ENCODE results near the gene HAL.

Gene HAL

DNA sequence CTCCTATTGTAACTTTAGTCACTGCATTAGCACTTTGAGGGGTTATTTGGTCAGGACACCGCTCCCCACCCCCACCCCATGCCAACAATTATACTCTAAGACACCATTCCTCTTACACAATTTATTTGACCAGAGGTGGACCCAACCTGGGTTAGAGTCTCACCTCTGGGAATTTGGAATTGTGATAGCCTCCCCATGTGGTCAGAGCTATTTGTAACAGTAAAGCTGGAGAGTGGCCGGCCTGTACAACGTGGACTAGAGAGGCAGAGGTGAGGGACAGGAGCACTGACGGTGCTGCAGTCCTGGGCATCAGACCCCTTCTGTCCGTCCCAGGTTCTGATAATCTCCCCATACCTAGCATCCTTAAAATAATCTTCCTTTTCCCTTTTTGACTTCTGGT, 3.3 kb upstream of the HAL start:
- H3K9me3 ChIP-seq (ENCODE audit: control insufficient read depth, low read depth, low read length): no peaks in the 10 kb centered on the region
- no peak overlapping the region for H3K27ac ChIP-seq (ENCODE audit: low read length)
- no peak overlapping the region for H3K9ac ChIP-seq (ENCODE audit: low read length)
- no peaks in the 10 kb centered on the region for H3K27me3 ChIP-seq (ENCODE audit: control insufficient read depth, insufficient read depth, low read length)
- H3K4me3 ChIP-seq (ENCODE audit: low read length): no peak overlapping the region
- no peaks in the 10 kb centered on the region for H3K4me1 ChIP-seq (ENCODE audit: control insufficient read depth, low read depth, low read length)
- peaks cover 21% of the 10 kb centered on the region for H3K36me3 ChIP-seq (ENCODE audit: control insufficient read depth, low read depth, low read length)

DNA sequence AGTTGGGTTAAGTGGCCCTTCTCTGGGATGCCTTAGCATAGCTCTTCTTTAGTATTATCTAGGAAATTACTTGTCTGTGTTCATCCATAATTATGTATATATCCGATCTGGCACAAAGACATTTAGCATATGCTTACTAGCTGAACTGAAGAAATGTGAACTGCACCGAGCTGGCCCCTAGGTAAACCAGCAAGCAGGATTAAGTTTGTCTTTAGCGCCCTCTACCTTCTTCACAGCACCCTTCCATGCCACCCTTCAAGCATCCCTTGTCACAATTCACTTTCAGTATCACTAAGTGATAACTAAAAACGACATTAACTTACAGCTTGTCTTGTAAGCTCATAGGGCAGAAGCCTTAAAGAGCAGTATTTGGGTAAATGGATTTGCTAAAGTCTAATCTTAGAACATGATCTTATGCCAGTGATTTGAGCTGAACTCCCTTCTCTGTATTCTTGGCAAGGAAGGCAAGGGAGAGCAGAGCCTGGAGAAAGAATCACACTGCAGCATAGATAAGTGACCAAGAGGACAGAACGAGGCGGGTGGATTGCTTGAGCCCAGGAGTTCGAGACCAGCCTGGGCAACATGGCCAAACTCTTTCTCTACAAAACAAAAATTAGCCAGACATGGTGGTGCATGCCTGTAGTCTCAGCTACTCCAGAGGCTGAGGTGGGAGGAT, 2.6 kb upstream of the HAL start:
- no peak overlapping the region for H3K4me3 ChIP-seq (ENCODE audit: low read length)
- H3K4me1 ChIP-seq (ENCODE audit: control insufficient read depth, low read depth, low read length): no peaks in the 10 kb centered on the region
- H3K9me3 ChIP-seq (ENCODE audit: control insufficient read depth, low read depth, low read length): no peaks in the 10 kb centered on the region
- H3K27me3 ChIP-seq (ENCODE audit: control insufficient read depth, insufficient read depth, low read length): no peaks in the 10 kb centered on the region
- no peak overlapping the region for H3K9ac ChIP-seq (ENCODE audit: low read length)
- no peak overlapping the region for H3K27ac ChIP-seq (ENCODE audit: low read length)
- peaks cover 15% of the 10 kb centered on the region for H3K36me3 ChIP-seq (ENCODE audit: control insufficient read depth, low read depth, low read length)

DNA sequence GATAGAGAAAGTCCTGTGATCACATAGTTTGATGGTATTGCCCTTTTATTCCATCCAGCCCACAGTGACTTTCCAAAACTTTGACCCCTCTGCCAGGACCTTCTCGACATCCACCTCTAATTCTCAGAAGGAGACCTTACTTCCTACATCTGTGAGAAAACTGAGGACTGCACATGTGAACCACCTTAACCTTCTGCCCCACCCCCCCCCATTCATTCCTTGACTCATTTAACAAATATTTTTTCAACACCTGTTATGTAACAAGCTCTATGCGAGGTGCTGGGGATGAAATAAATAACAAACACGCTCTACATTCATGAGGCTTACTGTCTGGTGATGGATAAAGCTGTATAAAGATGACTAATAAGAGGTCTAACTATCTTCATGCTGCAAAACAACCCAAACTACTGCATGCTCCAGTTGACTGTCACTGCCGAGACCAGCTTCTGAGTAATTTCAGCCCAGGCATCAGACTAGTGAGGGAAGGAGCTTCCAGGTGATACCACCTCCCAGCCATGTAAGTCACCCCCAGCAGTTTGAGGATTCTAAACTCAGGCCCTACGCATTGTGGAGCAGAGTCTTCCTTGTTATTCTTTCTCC, 1.9 kb upstream of the HAL start:
- peaks cover 10% of the 10 kb centered on the region for H3K36me3 ChIP-seq (ENCODE audit: control insufficient read depth, low read depth, low read length)
- no peaks in the 10 kb centered on the region for H3K27me3 ChIP-seq (ENCODE audit: control insufficient read depth, insufficient read depth, low read length)
- H3K4me3 ChIP-seq (ENCODE audit: low read length): no peak overlapping the region
- H3K9ac ChIP-seq (ENCODE audit: low read length): no peak overlapping the region
- H3K4me1 ChIP-seq (ENCODE audit: control insufficient read depth, low read depth, low read length): no peaks in the 10 kb centered on the region
- no peak overlapping the region for H3K27ac ChIP-seq (ENCODE audit: low read length)
- no peaks in the 10 kb centered on the region for H3K9me3 ChIP-seq (ENCODE audit: control insufficient read depth, low read depth, low read length)

DNA sequence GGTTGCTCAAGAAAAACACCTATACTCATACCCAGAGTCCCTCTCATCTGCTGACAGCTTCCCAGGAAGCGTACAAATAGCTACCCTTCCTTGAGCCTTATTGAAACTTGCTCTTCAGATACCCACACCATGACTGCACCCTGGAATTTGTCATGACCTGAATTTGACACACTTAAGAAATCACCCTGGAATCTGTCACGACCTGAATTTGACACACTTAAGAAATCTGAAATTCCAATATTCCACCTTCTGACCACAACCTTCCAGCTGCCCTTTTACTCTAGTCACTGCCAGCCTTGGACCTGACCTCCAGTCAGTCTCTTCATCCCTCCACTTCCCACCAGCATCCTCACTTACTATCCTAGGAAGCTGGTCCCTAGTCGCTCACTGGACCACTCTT, 1.1 kb upstream of the HAL start:
- Histone ChIP-seq H3K4me3 (ENCODE audit: low read length) (no peak overlapping the region), H3K4me1 (ENCODE audit: control insufficient read depth, low read depth, low read length) (no peaks in the 10 kb centered on the region), H3K9ac (ENCODE audit: low read length) (no peak overlapping the region), H3K9me3 (ENCODE audit: control insufficient read depth, low read depth, low read length) (no peaks in the 10 kb centered on the region), H3K27me3 (ENCODE audit: control insufficient read depth, insufficient read depth, low read length) (no peaks in the 10 kb centered on the region), H3K36me3 (ENCODE audit: control insufficient read depth, low read depth, low read length) (peaks cover 5% of the 10 kb centered on the region), H3K27ac (ENCODE audit: low read length) (no peak overlapping the region)

DNA sequence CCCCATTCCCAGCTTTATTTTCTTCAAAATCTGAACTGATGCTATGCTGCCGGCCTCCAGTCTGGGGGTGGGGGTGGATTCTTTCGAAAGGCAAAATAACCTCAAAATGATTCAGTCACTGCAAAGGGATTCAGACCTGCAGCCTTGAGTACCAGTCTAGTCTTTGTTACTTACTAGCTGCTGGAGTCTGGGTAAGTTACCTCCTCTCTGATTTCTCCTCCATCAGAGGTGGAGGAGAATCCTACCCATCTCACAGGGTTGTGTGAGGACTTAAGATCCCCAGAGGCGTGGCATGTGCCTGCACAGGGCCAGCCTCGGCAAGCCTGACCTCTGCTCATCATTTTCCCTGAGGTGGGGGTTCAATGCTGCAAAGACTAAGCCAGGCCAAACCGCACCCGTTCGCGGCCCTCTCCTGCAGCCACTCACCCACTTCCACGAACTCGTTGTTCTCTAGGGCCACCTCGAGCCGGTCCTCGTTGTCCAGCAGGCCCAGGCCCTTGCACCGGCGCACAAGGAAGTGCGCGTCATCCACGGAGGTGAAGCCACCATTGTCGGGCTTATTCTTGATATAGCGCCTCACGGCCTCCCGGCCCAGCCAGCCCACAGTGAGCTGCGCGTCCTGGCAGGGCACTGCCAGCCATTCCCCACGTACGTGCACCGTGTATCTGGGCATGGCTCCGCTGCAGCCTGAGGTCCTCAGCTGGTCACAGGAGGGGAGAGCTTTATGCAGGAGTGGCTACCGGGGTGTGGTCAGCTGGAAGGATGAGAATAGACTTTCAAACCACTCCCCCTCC, 709 bp downstream of the HAL start:
- Histone ChIP-seq H3K9me3 (ENCODE audit: control insufficient read depth, low read depth, low read length) (no peaks in the 10 kb centered on the region), H3K4me1 (ENCODE audit: control insufficient read depth, low read depth, low read length) (no peaks in the 10 kb centered on the region), H3K9ac (ENCODE audit: low read length) (no peak overlapping the region), H3K36me3 (ENCODE audit: control insufficient read depth, low read depth, low read length) (no peaks in the 10 kb centered on the region), H3K27ac (ENCODE audit: low read length) (no peak overlapping the region), H3K4me3 (ENCODE audit: low read length) (no peak overlapping the region), H3K27me3 (ENCODE audit: control insufficient read depth, insufficient read depth, low read length) (no peaks in the 10 kb centered on the region)

DNA sequence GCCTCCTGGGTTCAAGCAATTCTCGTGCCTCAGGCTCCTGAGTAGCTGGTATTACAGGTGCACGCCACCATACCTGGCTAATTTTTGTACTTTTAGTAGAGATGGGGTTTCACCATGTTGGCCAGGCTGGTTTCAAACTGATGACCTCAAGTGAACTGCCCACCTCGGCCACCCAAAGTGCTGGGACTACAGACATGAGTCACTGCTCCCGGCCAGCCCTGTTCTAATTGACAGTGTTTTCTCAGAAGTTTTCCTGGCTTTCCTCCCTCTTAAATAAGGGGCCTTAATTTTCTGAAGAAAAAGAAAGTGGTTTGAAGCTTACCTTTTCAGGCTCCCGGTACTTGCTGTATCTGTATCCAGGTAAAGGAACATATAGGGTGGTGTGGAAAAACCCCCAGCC, 1.7 kb downstream of the HAL start:
- Histone ChIP-seq H3K9ac (ENCODE audit: low read length) (no peak overlapping the region), H3K4me3 (ENCODE audit: low read length) (no peak overlapping the region), H3K9me3 (ENCODE audit: control insufficient read depth, low read depth, low read length) (no peaks in the 10 kb centered on the region), H3K4me1 (ENCODE audit: control insufficient read depth, low read depth, low read length) (peaks cover 9% of the 10 kb centered on the region), H3K27me3 (ENCODE audit: control insufficient read depth, insufficient read depth, low read length) (no peaks in the 10 kb centered on the region), H3K36me3 (ENCODE audit: control insufficient read depth, low read depth, low read length) (no peaks in the 10 kb centered on the region), H3K27ac (ENCODE audit: low read length) (no peak overlapping the region)

DNA sequence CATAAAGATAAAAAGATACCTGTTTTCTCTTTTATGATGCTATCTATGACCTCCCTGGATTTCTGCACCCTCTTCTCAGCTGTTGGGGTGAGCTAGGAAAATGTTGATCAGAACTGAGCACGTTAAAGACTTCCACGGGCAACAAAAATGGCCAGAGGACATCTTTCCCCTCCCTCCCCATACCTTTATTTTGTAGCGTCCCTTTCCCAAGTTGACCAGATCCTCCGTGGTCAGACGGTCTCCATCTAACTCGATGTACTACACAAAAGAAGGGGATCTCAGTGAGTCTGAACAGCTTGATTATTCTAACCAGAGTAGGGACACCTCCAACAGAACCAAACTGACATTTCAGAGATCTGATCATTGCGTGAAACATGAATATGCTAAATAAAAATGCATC, 2.2 kb downstream of the HAL start:
- Histone ChIP-seq H3K4me3 (ENCODE audit: low read length) (no peak overlapping the region), H3K27ac (ENCODE audit: low read length) (no peak overlapping the region), H3K27me3 (ENCODE audit: control insufficient read depth, insufficient read depth, low read length) (no peaks in the 10 kb centered on the region), H3K9me3 (ENCODE audit: control insufficient read depth, low read depth, low read length) (no peaks in the 10 kb centered on the region), H3K9ac (ENCODE audit: low read length) (no peak overlapping the region), H3K36me3 (ENCODE audit: control insufficient read depth, low read depth, low read length) (no peaks in the 10 kb centered on the region), H3K4me1 (ENCODE audit: control insufficient read depth, low read depth, low read length) (peaks cover 10% of the 10 kb centered on the region)

DNA sequence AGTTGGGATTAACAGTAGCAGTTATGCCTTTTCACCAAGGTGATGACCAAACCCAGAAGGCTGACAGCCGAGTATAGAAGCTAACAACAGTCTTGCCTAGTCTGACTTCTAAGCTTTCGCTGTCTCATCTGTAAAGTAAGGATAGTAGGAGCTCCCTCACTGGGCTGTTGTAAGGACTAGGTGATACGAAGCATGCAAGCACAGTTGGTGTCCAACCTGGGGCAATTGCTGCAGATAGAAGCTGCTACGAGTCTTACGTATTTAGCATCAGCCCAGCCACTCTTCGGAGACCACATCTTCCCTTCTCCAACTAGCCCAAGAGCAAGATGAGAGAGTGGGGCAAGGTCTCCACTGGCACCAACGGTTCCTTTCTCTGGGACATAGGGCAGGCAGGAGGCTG, 6.0 kb downstream of the HAL start:
- Histone ChIP-seq H3K4me1 (ENCODE audit: control insufficient read depth, low read depth, low read length) (peaks cover 27% of the 10 kb centered on the region), H3K4me3 (ENCODE audit: low read length) (peak overlapping the region; percentile 3), H3K9me3 (ENCODE audit: control insufficient read depth, low read depth, low read length) (no peaks in the 10 kb centered on the region), H3K27me3 (ENCODE audit: control insufficient read depth, insufficient read depth, low read length) (no peaks in the 10 kb centered on the region), H3K36me3 (ENCODE audit: control insufficient read depth, low read depth, low read length) (no peaks in the 10 kb centered on the region), H3K27ac (ENCODE audit: low read length) (no peak overlapping the region), H3K9ac (ENCODE audit: low read length) (no peak overlapping the region)

DNA sequence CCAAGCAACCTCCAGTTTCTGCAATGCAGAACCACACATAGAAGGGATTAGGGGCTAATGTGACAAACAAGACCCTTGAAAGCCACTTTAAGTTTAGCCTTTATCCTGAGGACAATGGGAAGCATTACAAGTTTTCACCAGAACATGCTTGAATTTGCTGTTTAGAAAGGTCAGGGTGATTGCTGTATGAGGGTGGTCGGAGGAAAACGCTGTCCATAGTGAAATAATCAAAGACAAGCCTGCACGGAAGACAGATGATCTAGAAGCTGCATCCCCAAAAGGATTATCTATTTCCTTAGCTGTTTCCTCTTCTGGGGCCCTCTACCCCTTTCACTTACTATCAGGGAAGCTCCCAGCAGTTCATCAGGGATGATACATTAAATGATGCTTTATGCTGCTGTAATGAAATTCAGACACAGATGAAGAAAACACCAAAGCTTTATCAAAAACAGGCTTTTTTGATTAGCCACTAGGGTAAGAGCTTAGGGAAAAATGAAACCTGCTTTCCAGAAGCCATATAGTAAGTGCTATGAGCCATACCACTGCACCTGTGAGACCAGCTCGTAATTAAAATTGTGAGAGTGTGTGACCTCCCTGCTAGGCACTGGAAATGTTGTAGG, 6.5 kb downstream of the HAL start:
- no peaks in the 10 kb centered on the region for H3K9me3 ChIP-seq (ENCODE audit: control insufficient read depth, low read depth, low read length)
- peaks cover 27% of the 10 kb centered on the region for H3K4me1 ChIP-seq (ENCODE audit: control insufficient read depth, low read depth, low read length)
- H3K9ac ChIP-seq (ENCODE audit: low read length): no peak overlapping the region
- no peaks in the 10 kb centered on the region for H3K27me3 ChIP-seq (ENCODE audit: control insufficient read depth, insufficient read depth, low read length)
- no peaks in the 10 kb centered on the region for H3K36me3 ChIP-seq (ENCODE audit: control insufficient read depth, low read depth, low read length)
- peak overlapping the region; percentile 3 for H3K4me3 ChIP-seq (ENCODE audit: low read length)
- H3K27ac ChIP-seq (ENCODE audit: low read length): no peak overlapping the region

DNA sequence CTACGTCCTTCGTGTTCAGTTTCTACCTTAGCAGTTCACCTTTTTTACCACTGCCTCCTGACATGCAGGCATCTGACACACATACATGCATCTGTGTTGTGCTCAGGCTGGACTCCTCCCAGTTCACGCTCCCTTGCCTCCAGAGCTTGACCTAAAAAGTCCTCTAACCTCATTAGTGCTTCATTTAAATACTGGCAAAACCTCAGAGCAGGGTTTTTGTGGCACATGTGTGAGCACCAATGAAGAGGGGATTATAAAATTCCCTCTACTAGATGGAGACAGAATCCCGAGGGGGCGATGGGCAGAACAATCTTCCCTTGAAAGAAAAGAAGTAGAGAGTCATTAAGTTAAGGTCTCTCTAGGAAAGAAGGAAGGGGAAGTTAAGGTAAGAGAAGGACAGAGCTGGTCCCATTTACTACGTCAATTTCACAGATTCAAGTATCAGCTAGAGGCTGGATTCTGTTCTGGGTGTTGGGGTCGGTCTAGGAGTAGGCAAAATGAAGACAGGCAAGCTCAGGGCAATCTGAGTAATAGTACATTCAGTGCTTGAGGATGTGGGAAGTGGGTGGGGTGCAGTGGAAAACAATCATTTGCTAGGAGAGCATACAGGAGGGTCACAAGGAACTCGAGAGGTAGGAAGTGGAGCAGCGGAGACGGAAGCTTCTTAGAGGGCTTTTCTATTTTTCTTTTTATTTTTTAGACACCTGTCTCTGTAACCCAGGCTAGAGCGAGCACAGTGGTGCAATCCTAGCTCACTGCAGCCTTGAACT, 7.5 kb downstream of the HAL start:
- Histone ChIP-seq H3K4me1 (ENCODE audit: control insufficient read depth, low read depth, low read length) (peaks cover 27% of the 10 kb centered on the region), H3K27me3 (ENCODE audit: control insufficient read depth, insufficient read depth, low read length) (no peaks in the 10 kb centered on the region), H3K9me3 (ENCODE audit: control insufficient read depth, low read depth, low read length) (no peaks in the 10 kb centered on the region), H3K27ac (ENCODE audit: low read length) (no peak overlapping the region), H3K4me3 (ENCODE audit: low read length) (no peak overlapping the region), H3K36me3 (ENCODE audit: control insufficient read depth, low read depth, low read length) (no peaks in the 10 kb centered on the region), H3K9ac (ENCODE audit: low read length) (no peak overlapping the region)

All from iPS-18a (cell line).